Type B pancreatic cell (in vitro differentiated cells): ENCODE measurements around the gene SLC22A16. TPM values are rescaled to one million over a fixed set of nuclear protein-coding genes. Genes with fewer than 3 reads are reported as not detected.
"Not testable (repeated sequence)": the region's sequence is repeated elsewhere in the genome, so short reads cannot be mapped to it uniquely, and the experiment has no call there.

Experiments used
- DNase-seq: peaks from one replicate; pipeline ENCODE4 v3.0.0; 2021; ENCODE audit warnings: mixed read lengths; ENCODE audit not compliant: unreplicated experiment; ENCODE audit errors: extremely low spot score
- H3K27ac Mint-ChIP-seq: 2 replicates; pipeline ENCODE4 v1.8.0; 2021; ENCODE audit warnings: mild to moderate bottlenecking, mixed read lengths
- H3K27me3 Mint-ChIP-seq: 2 replicates; pipeline ENCODE4 v1.8.0; 2021; ENCODE audit warnings: mixed read lengths
- H3K36me3 Mint-ChIP-seq: 2 replicates; pipeline ENCODE4 v1.8.0; 2021; ENCODE audit warnings: mixed read lengths
- H3K4me1 Mint-ChIP-seq: one replicate; pipeline ENCODE4 v1.8.0; 2021; ENCODE audit warnings: mixed read lengths; ENCODE audit not compliant: unreplicated experiment
- H3K4me3 Mint-ChIP-seq: 2 replicates; pipeline ENCODE4 v1.8.0; 2021; ENCODE audit warnings: mild to moderate bottlenecking, mixed read lengths
- H3K9me3 Mint-ChIP-seq: 2 replicates; pipeline ENCODE4 v1.8.0; 2021; ENCODE audit warnings: mixed read lengths
- CTCF ChIP-seq: fragments of 200-600 bp; sonication (generic); conservative IDR thresholded peaks from 2 replicates; pipeline ENCODE4 v1.5.0; 2021; ENCODE audit warnings: antibody characterized with exemption, mild to moderate bottlenecking
- total RNA-seq: library from RNA; stranded (reverse); gene quantifications from 2 replicates; pipeline ENCODE4 v1.2.1, GENCODE V29; 2021; ENCODE audit warnings: low replicate concordance

SLC22A16 gene
- total RNA-seq, 1 donor from 2014 or later = not detected

GRCh38 chr6:110457567-110458175, 18.7 kb downstream of the SLC22A16 start:
- TF ChIP-seq CTCF = peak; percentile 57
- not testable (repeated sequence) for H3K4me3 Mint-ChIP-seq, DNase-seq, H3K27me3 Mint-ChIP-seq, H3K36me3 Mint-ChIP-seq, H3K27ac Mint-ChIP-seq, H3K4me1 Mint-ChIP-seq, H3K9me3 Mint-ChIP-seq

GRCh38 chr6:110456694-110457093, 19.7 kb downstream of the SLC22A16 start:
- no peak for DNase-seq
- H3K27ac Mint-ChIP-seq = no peak overlapping the region
- H3K9me3 Mint-ChIP-seq = peaks cover 4% of the 10 kb centered on the region
- no peak for TF ChIP-seq CTCF
- H3K4me1 Mint-ChIP-seq = no peaks in the 10 kb centered on the region
- no peak overlapping the region for H3K4me3 Mint-ChIP-seq
- no peaks in the 10 kb centered on the region for H3K27me3 Mint-ChIP-seq
- no peaks in the 10 kb centered on the region for H3K36me3 Mint-ChIP-seq

GRCh38 chr6:110449541-110449895, 26.9 kb downstream of the SLC22A16 start:
- H3K9me3 Mint-ChIP-seq = peaks cover 4% of the 10 kb centered on the region
- H3K27ac Mint-ChIP-seq = no peak overlapping the region
- no peaks in the 10 kb centered on the region for H3K36me3 Mint-ChIP-seq
- H3K4me1 Mint-ChIP-seq = peaks cover 4% of the 10 kb centered on the region
- DNase-seq = no peak
- no peak for TF ChIP-seq CTCF
- H3K4me3 Mint-ChIP-seq = no peak overlapping the region
- no peaks in the 10 kb centered on the region for H3K27me3 Mint-ChIP-seq

- no peak for TF ChIP-seq CTCF
- no peak for DNase-seq
- peaks cover 2% of the 10 kb centered on the region for H3K9me3 Mint-ChIP-seq
- H3K27me3 Mint-ChIP-seq = no peaks in the 10 kb centered on the region
- H3K4me1 Mint-ChIP-seq = peaks cover 4% of the 10 kb centered on the region
- no peak overlapping the region for H3K4me3 Mint-ChIP-seq
- H3K27ac Mint-ChIP-seq = no peak overlapping the region
- H3K36me3 Mint-ChIP-seq = no peaks in the 10 kb centered on the region
These were observed 27.4 kb downstream of the SLC22A16 start for GRCh38 chr6:110448846-110449540.

GRCh38 chr6:110447761-110448160, 28.7 kb downstream of the SLC22A16 start:
- H3K4me3 Mint-ChIP-seq = no peak overlapping the region
- no peaks in the 10 kb centered on the region for H3K36me3 Mint-ChIP-seq
- no peak for DNase-seq
- no peaks in the 10 kb centered on the region for H3K9me3 Mint-ChIP-seq
- H3K27ac Mint-ChIP-seq = no peak overlapping the region
- no peak for TF ChIP-seq CTCF
- H3K27me3 Mint-ChIP-seq = no peaks in the 10 kb centered on the region
- H3K4me1 Mint-ChIP-seq = peaks cover 4% of the 10 kb centered on the region
